RWPE2 (cell line): Measurements from ENCODE around the gene APOL1.
"Not testable (repeated sequence)": the region's sequence is repeated elsewhere in the genome, so short reads cannot be mapped to it uniquely, and the experiment has no call there.

Experiments
- ATAC-seq: fragments of 200-7000 bp; cut with Tn5 transposase; 3 replicates; pipeline ENCODE4 v1.9.1; 2021; ENCODE audit warnings: low read depth
- DNase-seq: peaks from one replicate; pipeline ENCODE4 v3.0.0-alpha.2; 2020; ENCODE audit warnings: low spot score
- H3K27ac ChIP-seq: fragments of 450-650 bp; 2 replicates; pipeline ENCODE4 v1.5.1; 2017; ENCODE audit warnings: mild to moderate bottlenecking; ENCODE audit not compliant: poor library complexity, severe bottlenecking
- H3K27me3 ChIP-seq: fragments of 250-450 bp; sonication (Bioruptor Pico); 2 replicates; pipeline ENCODE4 v1.5.1; 2021; ENCODE audit warnings: mild to moderate bottlenecking, moderate library complexity; ENCODE audit not compliant: insufficient read depth, poor library complexity, severe bottlenecking
- H3K36me3 ChIP-seq: fragments of 250-450 bp; sonication (Bioruptor Pico); 2 replicates; pipeline ENCODE4 v1.5.1; 2020; ENCODE audit warnings: low read depth, mild to moderate bottlenecking, moderate library complexity
- H3K4me1 ChIP-seq: fragments of 250-450 bp; sonication (Bioruptor Pico); 2 replicates; pipeline ENCODE4 v1.5.1; 2021; ENCODE audit warnings: mild to moderate bottlenecking, moderate library complexity; ENCODE audit not compliant: insufficient read depth, poor library complexity, severe bottlenecking
- H3K4me3 ChIP-seq: fragments of 250-450 bp; sonication (Bioruptor Pico); 2 replicates; pipeline ENCODE4 v1.5.1; 2021; ENCODE audit warnings: mild to moderate bottlenecking, moderate library complexity; ENCODE audit not compliant: severe bottlenecking
- H3K9me3 ChIP-seq: fragments of 250-450 bp; sonication (Bioruptor Pico); 2 replicates; pipeline ENCODE4 v1.5.1; 2021; ENCODE audit warnings: mild to moderate bottlenecking, moderate library complexity; ENCODE audit not compliant: severe bottlenecking
- CTCF ChIP-seq: fragments of 450-650 bp; IDR thresholded peaks from one replicate; pipeline ENCODE4 v1.5.1; 2017; ENCODE audit warnings: mild to moderate bottlenecking, moderate library complexity; ENCODE audit not compliant: poor library complexity, severe bottlenecking

Gene APOL1

GRCh38 chr22:36228944-36229343 lies 24.0 kb upstream of the APOL1 start:
- H3K27me3 ChIP-seq: no peaks in the 10 kb centered on the region
- no peak for TF ChIP-seq CTCF
- ATAC-seq (no peak), DNase-seq (no peak)
- H3K27ac ChIP-seq: no peak overlapping the region
- no peaks in the 10 kb centered on the region for H3K9me3 ChIP-seq
- peaks cover 22% of the 10 kb centered on the region for H3K36me3 ChIP-seq
- no peak overlapping the region for H3K4me3 ChIP-seq
- H3K4me1 ChIP-seq: no peaks in the 10 kb centered on the region

DNA sequence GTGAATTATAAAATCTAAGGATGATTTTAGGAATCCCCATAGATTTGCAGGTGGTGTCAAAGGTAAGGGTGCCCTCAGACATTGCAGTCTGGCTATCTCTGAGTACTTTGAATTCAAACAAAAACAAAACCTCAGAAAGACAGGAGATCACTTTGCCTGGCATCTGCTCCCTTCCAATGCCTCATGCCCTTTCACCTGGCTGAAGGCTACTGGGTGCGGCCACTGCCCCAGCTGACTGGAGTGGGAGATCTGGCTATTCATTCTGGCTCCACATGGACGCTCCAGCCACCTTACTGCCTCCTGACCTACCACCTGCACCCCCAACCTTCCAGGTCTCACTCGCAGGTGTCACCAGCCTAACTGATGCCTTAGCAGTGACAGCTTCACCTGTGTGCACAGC lies 23.3 kb upstream of the APOL1 start:
- H3K4me1 ChIP-seq, ATAC-seq: not testable (repeated sequence)
- H3K36me3 ChIP-seq: peaks cover 29% of the 10 kb centered on the region

GRCh38 chr22:36231051-36231450 lies 21.9 kb upstream of the APOL1 start:
- H3K27ac ChIP-seq, H3K4me1 ChIP-seq, H3K4me3 ChIP-seq, ATAC-seq, H3K27me3 ChIP-seq, DNase-seq, H3K9me3 ChIP-seq: not testable (repeated sequence)
- H3K36me3 ChIP-seq: peaks cover 32% of the 10 kb centered on the region
- peak; percentile 12 for TF ChIP-seq CTCF

More for the DNA sequence above, 23.3 kb upstream of the APOL1 start:
- not testable (repeated sequence) for DNase-seq, H3K4me3 ChIP-seq, H3K27me3 ChIP-seq, H3K27ac ChIP-seq, H3K9me3 ChIP-seq

DNA sequence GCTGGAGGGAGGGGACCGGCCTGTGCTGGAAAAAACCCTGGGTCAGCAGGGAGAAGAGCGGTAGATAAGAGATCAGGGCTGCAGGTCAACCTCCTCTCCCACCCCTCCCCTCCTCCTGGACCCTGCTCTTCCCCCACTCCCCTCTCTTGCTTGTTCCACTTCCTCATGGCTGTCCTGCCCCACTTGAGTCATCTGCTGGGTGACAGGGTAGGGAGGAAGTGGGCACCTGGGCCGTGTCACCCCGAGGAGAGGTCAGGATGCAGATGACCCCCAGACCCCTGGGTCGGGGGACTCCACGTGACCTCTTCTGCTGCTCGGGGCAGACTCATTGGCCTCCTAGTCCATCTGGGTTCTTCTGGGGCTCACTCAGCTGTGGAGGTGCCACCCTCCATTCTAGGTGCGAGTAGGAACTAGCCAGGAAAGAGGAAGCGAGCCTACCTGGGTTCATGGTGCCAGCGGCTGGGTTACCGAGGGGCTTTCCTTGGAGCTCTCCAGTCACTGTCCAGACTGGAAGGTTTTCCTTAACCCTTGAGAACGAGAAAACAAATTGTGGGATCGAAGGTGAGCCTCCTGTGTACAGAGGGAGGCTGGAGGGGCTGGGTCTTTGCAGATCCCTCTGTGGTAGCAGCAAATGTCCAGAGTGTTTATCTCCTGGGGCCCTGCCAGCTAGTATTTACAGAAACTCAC lies 20.1 kb upstream of the APOL1 start:
- DNase-seq: no peak
- no peak for ATAC-seq

DNA sequence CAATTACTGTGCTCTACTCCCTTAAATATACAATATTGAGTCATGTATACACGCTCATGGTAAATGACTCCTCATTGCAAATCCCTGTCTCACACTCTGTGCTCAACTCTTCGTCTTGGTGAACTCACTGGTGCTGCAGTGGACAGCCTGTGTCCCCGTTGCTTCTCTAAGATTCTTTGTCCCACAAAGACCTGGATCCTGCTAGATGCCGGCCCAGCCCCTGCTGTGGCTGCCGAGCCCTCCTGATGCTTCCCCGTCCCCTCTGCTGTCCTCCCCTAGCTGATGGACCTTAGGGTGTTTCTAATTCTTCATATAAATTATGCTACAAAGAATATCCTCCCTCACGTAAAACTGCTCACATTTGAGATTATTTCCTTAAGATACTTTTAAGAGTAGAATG lies 19.1 kb upstream of the APOL1 start:
- DNase-seq (no peak), ATAC-seq (no peak)
- Histone ChIP-seq H3K9me3 (no peaks in the 10 kb centered on the region), H3K4me3 (no peak overlapping the region), H3K36me3 (peaks cover 35% of the 10 kb centered on the region), H3K4me1 (no peaks in the 10 kb centered on the region), H3K27ac (no peak overlapping the region), H3K27me3 (no peaks in the 10 kb centered on the region)
- no peak for TF ChIP-seq CTCF

More for the DNA sequence above, 20.1 kb upstream of the APOL1 start:
- H3K27me3 ChIP-seq: no peaks in the 10 kb centered on the region
- H3K9me3 ChIP-seq: no peaks in the 10 kb centered on the region
- H3K4me1 ChIP-seq: no peaks in the 10 kb centered on the region
- H3K27ac ChIP-seq: no peak overlapping the region
- peaks cover 35% of the 10 kb centered on the region for H3K36me3 ChIP-seq
- no peak overlapping the region for H3K4me3 ChIP-seq
- no peak for TF ChIP-seq CTCF
